Osteoblast (primary cell): Measurements from ENCODE around the gene UNC45A. TPM values are rescaled to one million over a fixed set of nuclear protein-coding genes. Genes with fewer than 3 reads are reported as not detected.
A peak's percentile ranks its signal among the peaks of the same experiment; 100 is the strongest.

Experiments used
- DNase-seq: peaks from one replicate; pipeline ENCODE4 v3.0.0; 2011; ENCODE audit warnings: low spot score, mixed read lengths; ENCODE audit not compliant: insufficient read length; ENCODE audit errors: missing footprints
- H2AFZ ChIP-seq: 2 replicates; pipeline ENCODE4 v1.6.0; 2011; ENCODE audit warnings: mild to moderate bottlenecking, low read length
- H3K27ac ChIP-seq: 2 replicates; pipeline ENCODE4 v1.5.1; 2011; ENCODE audit warnings: mild to moderate bottlenecking, low read depth, low read length, moderate library complexity
- H3K27me3 ChIP-seq: 2 replicates; pipeline ENCODE4 v1.6.0; 2012; ENCODE audit warnings: mild to moderate bottlenecking, control low read depth, inconsistent platforms, low read length, moderate library complexity; ENCODE audit not compliant: insufficient read depth
- H3K36me3 ChIP-seq: 2 replicates; pipeline ENCODE4 v1.5.1; 2011; ENCODE audit warnings: mild to moderate bottlenecking, low read length, control low read depth, moderate library complexity; ENCODE audit not compliant: insufficient read depth
- H3K4me1 ChIP-seq: 2 replicates; pipeline ENCODE4 v1.5.1; 2011; ENCODE audit warnings: mild to moderate bottlenecking, low read length, control low read depth, moderate library complexity; ENCODE audit not compliant: insufficient read depth
- H3K4me2 ChIP-seq: 2 replicates; pipeline ENCODE4 v1.6.0; 2011; ENCODE audit warnings: mild to moderate bottlenecking, low read length; ENCODE audit not compliant: insufficient read depth
- H3K4me3 ChIP-seq: fragments of 200-600 bp; sonication (generic); 3 replicates; pipeline ENCODE4 v1.5.1; 2012; ENCODE audit warnings: mild to moderate bottlenecking, low read length, inconsistent platforms; ENCODE audit not compliant: insufficient read depth
- H3K79me2 ChIP-seq: 2 replicates; pipeline ENCODE4 v1.6.0; 2012; ENCODE audit warnings: mild to moderate bottlenecking, low read length, control low read depth, inconsistent platforms; ENCODE audit not compliant: insufficient read depth
- H3K9me3 ChIP-seq: 2 replicates; pipeline ENCODE4 v1.5.1; 2011; ENCODE audit warnings: low read depth, low read length, control low read depth
- H4K20me1 ChIP-seq: 2 replicates; pipeline ENCODE4 v1.6.0; 2012; ENCODE audit warnings: mild to moderate bottlenecking, low read length, control low read depth; ENCODE audit not compliant: insufficient read depth
- total RNA-seq: library from RNA; depleted of rRNA; stranded (reverse); fragments of >200 nt; gene quantifications from 2 replicates; pipeline ENCODE4 v1.2.3, GENCODE V29; 2012
- TF ChIP-seq, protein P1 (sequence below): IDR thresholded peaks from 2 replicates; pipeline ENCODE4 v1.5.1; 2011; ENCODE audit warnings: mild to moderate bottlenecking, low read depth, low read length, moderate library complexity; ENCODE audit errors: extremely low read depth

Gene UNC45A
- total RNA-seq, 1 donor = 74.9 TPM

DNA sequence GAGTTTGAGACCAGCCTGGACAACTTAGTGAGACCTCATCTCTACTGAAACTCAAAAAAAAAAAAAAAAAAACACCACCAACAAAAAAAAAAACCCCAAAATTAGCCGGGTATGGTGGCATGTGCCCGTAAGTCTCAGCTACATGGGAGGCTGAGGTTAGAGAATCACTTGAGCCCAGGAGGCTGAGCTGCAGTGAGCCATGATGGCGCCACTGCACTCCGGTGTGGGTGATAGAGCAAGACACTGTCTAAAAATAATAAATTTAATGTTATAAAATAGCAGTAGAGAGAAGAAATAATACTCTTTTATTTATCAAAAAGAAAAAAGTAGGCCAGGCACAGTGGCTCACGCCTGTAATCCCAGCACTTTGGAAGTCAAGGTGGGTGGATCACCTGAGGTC, 37.0 kb downstream of the UNC45A start:
- Histone ChIP-seq H3K4me2 (no peak overlapping the region), H3K27ac (no peak overlapping the region), H3K36me3 (peaks cover 52% of the 10 kb centered on the region), H2AFZ (no peak overlapping the region), H3K4me3 (no peak overlapping the region), H4K20me1 (no peaks in the 10 kb centered on the region), H3K9me3 (no peaks in the 10 kb centered on the region), H3K79me2 (peaks cover 2% of the 10 kb centered on the region), H3K4me1 (no peaks in the 10 kb centered on the region), H3K27me3 (no peaks in the 10 kb centered on the region)
- TF ChIP-seq, protein P1, sequence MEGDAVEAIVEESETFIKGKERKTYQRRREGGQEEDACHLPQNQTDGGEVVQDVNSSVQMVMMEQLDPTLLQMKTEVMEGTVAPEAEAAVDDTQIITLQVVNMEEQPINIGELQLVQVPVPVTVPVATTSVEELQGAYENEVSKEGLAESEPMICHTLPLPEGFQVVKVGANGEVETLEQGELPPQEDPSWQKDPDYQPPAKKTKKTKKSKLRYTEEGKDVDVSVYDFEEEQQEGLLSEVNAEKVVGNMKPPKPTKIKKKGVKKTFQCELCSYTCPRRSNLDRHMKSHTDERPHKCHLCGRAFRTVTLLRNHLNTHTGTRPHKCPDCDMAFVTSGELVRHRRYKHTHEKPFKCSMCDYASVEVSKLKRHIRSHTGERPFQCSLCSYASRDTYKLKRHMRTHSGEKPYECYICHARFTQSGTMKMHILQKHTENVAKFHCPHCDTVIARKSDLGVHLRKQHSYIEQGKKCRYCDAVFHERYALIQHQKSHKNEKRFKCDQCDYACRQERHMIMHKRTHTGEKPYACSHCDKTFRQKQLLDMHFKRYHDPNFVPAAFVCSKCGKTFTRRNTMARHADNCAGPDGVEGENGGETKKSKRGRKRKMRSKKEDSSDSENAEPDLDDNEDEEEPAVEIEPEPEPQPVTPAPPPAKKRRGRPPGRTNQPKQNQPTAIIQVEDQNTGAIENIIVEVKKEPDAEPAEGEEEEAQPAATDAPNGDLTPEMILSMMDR = no peak
- no peak for DNase-seq

DNA sequence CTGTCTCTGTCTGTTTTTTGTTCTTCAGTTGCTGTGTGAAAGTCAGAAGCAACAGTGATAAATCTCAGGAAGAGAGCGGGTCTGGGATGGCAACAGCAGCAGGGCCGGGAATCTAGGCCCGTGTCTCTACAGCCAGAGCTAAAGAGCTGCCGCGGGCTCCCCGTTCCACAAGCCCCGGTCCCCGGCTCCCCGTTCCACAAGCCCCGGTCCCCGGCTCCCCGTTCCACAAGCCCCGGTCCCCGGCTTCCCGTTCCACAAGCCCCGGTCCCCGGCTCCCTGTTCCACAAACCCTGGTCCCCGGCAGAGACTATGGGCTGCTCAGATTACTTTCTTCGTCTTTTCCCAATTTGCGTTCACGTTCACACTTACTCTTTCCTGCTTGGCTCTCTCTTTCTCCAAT, 39.1 kb downstream of the UNC45A start:
- peaks cover 2% of the 10 kb centered on the region for H3K79me2 ChIP-seq
- DNase-seq = no peak
- TF ChIP-seq, protein P1 = no peak
- H3K27ac ChIP-seq = no peak overlapping the region
- no peaks in the 10 kb centered on the region for H3K9me3 ChIP-seq
- peaks cover 56% of the 10 kb centered on the region for H3K36me3 ChIP-seq
- H3K4me3 ChIP-seq = no peak overlapping the region
- no peak overlapping the region for H2AFZ ChIP-seq
- no peaks in the 10 kb centered on the region for H4K20me1 ChIP-seq
- no peak overlapping the region for H3K4me2 ChIP-seq
- no peaks in the 10 kb centered on the region for H3K4me1 ChIP-seq
- no peaks in the 10 kb centered on the region for H3K27me3 ChIP-seq

- TF ChIP-seq, protein P1 = no peak
- Histone ChIP-seq H3K36me3 (peaks cover 79% of the 10 kb centered on the region), H2AFZ (peak overlapping the region; percentile 20), H3K4me2 (no peak overlapping the region), H3K9me3 (no peaks in the 10 kb centered on the region), H3K4me1 (no peaks in the 10 kb centered on the region), H3K27me3 (no peaks in the 10 kb centered on the region), H3K79me2 (peaks cover 30% of the 10 kb centered on the region), H3K27ac (no peak overlapping the region), H4K20me1 (no peaks in the 10 kb centered on the region), H3K4me3 (no peak overlapping the region)
- DNase-seq = no peak
Measured at GRCh38 chr15:90979582-90979981, 44.5 kb downstream of the UNC45A start.

DNA sequence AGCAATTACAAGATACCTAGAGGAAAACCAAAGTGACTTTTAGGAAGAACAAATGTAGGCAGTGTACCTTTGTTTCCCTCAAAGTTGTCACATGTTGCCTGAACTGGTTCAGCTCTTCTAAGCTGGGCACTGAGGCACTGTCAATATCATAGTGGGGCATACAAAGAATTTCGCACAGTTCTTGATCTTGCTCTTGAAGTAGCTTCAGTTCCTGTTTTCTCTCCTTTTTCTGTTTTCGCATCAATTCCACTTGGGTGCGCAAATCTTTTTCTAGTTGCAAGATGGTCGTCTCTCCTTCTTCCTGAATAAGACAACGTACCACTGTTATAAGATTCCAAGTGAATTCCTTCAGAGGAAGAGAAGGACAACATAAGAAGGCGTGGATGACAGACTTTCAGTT, 46.6 kb downstream of the UNC45A start:
- TF ChIP-seq, protein P1 = no peak

More for the DNA sequence above, 46.6 kb downstream of the UNC45A start:
- H3K27me3 ChIP-seq = no peaks in the 10 kb centered on the region
- peaks cover 51% of the 10 kb centered on the region for H3K79me2 ChIP-seq
- H3K27ac ChIP-seq = peak overlapping the region; percentile 43
- no peaks in the 10 kb centered on the region for H3K4me1 ChIP-seq
- peaks cover 66% of the 10 kb centered on the region for H3K36me3 ChIP-seq
- H2AFZ ChIP-seq = peak overlapping the region; percentile 23
- DNase-seq = no peak
- no peak overlapping the region for H3K4me3 ChIP-seq
- H3K9me3 ChIP-seq = no peaks in the 10 kb centered on the region
- H4K20me1 ChIP-seq = no peaks in the 10 kb centered on the region
- H3K4me2 ChIP-seq = no peak overlapping the region
